Measurements from ENCODE around the gene SLC16A4. TPM values are rescaled to one million over a fixed set of nuclear protein-coding genes. Genes with fewer than 3 reads are reported as not detected.

Gene SLC16A4
- total RNA-seq, 1 experiment from 2014 or later, result 0.28 TPM

DNA sequence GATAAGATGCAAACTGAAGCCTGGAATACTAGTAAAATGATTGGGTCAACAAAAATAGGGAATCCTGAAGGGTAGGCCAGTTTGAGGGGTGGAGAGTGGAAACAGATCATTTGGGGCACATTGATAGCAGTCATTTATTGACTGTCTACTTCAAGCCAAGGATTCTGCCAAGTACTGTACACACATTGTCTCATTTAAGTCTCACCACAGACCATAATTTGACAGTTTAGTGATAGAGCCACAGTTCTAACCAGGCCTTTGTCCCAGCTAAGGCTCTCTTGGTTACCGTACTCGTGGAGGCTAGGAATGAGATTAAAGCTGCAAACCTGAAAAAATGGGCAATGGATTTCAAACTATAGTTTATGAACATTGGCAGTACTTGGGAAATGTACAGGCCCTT is 40.5 kb downstream of the SLC16A4 start:
- ATAC-seq (no peak), DNase-seq (ENCODE audit: low spot score) (no peak)
- H3K4me3 Mint-ChIP-seq, result no peak overlapping the region
- peak overlapping the region; percentile 46; the same call in 1 of the 2 replicates for H3K27ac Mint-ChIP-seq
- H3K4me1 Mint-ChIP-seq, result peaks cover 39% of the 10 kb centered on the region
- H3K36me3 Mint-ChIP-seq, result peaks cover 18% of the 10 kb centered on the region
- no peaks in the 10 kb centered on the region for H3K27me3 Mint-ChIP-seq (ENCODE audit: low read depth)
- H3K9me3 Mint-ChIP-seq, result no peaks in the 10 kb centered on the region
- TF ChIP-seq ZNF232 (CRISPR knock-in tag; IDR thresholded peaks at IDR 0.05), result no peak
- no peak for TF ChIP-seq SP1 (CRISPR knock-in tag; conservative IDR thresholded peaks at IDR 0.05)
- TF ChIP-seq, protein P1, sequence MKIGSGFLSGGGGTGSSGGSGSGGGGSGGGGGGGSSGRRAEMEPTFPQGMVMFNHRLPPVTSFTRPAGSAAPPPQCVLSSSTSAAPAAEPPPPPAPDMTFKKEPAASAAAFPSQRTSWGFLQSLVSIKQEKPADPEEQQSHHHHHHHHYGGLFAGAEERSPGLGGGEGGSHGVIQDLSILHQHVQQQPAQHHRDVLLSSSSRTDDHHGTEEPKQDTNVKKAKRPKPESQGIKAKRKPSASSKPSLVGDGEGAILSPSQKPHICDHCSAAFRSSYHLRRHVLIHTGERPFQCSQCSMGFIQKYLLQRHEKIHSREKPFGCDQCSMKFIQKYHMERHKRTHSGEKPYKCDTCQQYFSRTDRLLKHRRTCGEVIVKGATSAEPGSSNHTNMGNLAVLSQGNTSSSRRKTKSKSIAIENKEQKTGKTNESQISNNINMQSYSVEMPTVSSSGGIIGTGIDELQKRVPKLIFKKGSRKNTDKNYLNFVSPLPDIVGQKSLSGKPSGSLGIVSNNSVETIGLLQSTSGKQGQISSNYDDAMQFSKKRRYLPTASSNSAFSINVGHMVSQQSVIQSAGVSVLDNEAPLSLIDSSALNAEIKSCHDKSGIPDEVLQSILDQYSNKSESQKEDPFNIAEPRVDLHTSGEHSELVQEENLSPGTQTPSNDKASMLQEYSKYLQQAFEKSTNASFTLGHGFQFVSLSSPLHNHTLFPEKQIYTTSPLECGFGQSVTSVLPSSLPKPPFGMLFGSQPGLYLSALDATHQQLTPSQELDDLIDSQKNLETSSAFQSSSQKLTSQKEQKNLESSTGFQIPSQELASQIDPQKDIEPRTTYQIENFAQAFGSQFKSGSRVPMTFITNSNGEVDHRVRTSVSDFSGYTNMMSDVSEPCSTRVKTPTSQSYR (CRISPR knock-in tag; IDR thresholded peaks at IDR 0.05), result no peak
- TF ChIP-seq ETV6 (CRISPR knock-in tag; IDR thresholded peaks at IDR 0.05), result no peak
- no peak for TF ChIP-seq FOXJ3 (CRISPR knock-in tag; IDR thresholded peaks at IDR 0.05; ENCODE audit: borderline replicate concordance)
- TF ChIP-seq, protein P2, sequence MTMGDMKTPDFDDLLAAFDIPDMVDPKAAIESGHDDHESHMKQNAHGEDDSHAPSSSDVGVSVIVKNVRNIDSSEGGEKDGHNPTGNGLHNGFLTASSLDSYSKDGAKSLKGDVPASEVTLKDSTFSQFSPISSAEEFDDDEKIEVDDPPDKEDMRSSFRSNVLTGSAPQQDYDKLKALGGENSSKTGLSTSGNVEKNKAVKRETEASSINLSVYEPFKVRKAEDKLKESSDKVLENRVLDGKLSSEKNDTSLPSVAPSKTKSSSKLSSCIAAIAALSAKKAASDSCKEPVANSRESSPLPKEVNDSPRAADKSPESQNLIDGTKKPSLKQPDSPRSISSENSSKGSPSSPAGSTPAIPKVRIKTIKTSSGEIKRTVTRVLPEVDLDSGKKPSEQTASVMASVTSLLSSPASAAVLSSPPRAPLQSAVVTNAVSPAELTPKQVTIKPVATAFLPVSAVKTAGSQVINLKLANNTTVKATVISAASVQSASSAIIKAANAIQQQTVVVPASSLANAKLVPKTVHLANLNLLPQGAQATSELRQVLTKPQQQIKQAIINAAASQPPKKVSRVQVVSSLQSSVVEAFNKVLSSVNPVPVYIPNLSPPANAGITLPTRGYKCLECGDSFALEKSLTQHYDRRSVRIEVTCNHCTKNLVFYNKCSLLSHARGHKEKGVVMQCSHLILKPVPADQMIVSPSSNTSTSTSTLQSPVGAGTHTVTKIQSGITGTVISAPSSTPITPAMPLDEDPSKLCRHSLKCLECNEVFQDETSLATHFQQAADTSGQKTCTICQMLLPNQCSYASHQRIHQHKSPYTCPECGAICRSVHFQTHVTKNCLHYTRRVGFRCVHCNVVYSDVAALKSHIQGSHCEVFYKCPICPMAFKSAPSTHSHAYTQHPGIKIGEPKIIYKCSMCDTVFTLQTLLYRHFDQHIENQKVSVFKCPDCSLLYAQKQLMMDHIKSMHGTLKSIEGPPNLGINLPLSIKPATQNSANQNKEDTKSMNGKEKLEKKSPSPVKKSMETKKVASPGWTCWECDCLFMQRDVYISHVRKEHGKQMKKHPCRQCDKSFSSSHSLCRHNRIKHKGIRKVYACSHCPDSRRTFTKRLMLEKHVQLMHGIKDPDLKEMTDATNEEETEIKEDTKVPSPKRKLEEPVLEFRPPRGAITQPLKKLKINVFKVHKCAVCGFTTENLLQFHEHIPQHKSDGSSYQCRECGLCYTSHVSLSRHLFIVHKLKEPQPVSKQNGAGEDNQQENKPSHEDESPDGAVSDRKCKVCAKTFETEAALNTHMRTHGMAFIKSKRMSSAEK (CRISPR knock-in tag; IDR thresholded peaks at IDR 0.05; ENCODE audit: borderline replicate concordance), result no peak
- TF ChIP-seq, protein P3, sequence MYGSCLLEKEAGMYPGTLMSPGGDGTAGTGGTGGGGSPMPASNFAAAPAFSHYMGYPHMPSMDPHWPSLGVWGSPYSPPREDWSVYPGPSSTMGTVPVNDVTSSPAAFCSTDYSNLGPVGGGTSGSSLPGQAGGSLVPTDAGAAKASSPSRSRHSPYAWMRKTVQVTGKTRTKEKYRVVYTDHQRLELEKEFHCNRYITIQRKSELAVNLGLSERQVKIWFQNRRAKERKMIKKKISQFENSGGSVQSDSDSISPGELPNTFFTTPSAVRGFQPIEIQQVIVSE (CRISPR knock-in tag; IDR thresholded peaks at IDR 0.05; ENCODE audit: borderline replicate concordance), result no peak
- TF ChIP-seq ZNF423 (CRISPR knock-in tag; IDR thresholded peaks at IDR 0.05), result no peak
- no peak for TF ChIP-seq ZNF317 (CRISPR knock-in tag; IDR thresholded peaks at IDR 0.05; ENCODE audit: borderline replicate concordance, low read depth)
- TF ChIP-seq RELA (CRISPR knock-in tag; IDR thresholded peaks at IDR 0.05; ENCODE audit: borderline replicate concordance), result no peak
- TF ChIP-seq, protein P4, sequence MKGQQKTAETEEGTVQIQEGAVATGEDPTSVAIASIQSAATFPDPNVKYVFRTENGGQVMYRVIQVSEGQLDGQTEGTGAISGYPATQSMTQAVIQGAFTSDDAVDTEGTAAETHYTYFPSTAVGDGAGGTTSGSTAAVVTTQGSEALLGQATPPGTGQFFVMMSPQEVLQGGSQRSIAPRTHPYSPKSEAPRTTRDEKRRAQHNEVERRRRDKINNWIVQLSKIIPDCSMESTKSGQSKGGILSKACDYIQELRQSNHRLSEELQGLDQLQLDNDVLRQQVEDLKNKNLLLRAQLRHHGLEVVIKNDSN (CRISPR knock-in tag; IDR thresholded peaks at IDR 0.05), result no peak
- TF ChIP-seq, protein P5, sequence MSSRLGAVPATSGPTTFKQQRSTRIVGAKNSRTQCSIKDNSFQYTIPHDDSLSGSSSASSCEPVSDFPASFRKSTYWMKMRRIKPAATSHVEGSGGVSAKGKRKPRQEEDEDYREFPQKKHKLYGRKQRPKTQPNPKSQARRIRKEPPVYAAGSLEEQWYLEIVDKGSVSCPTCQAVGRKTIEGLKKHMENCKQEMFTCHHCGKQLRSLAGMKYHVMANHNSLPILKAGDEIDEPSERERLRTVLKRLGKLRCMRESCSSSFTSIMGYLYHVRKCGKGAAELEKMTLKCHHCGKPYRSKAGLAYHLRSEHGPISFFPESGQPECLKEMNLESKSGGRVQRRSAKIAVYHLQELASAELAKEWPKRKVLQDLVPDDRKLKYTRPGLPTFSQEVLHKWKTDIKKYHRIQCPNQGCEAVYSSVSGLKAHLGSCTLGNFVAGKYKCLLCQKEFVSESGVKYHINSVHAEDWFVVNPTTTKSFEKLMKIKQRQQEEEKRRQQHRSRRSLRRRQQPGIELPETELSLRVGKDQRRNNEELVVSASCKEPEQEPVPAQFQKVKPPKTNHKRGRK (CRISPR knock-in tag; IDR thresholded peaks at IDR 0.05; ENCODE audit: borderline replicate concordance), result no peak
- TF ChIP-seq ZBTB21 (CRISPR knock-in tag; IDR thresholded peaks at IDR 0.05; ENCODE audit: borderline replicate concordance), result no peak
- TF ChIP-seq, protein P6, sequence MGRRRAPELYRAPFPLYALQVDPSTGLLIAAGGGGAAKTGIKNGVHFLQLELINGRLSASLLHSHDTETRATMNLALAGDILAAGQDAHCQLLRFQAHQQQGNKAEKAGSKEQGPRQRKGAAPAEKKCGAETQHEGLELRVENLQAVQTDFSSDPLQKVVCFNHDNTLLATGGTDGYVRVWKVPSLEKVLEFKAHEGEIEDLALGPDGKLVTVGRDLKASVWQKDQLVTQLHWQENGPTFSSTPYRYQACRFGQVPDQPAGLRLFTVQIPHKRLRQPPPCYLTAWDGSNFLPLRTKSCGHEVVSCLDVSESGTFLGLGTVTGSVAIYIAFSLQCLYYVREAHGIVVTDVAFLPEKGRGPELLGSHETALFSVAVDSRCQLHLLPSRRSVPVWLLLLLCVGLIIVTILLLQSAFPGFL (CRISPR knock-in tag; IDR thresholded peaks at IDR 0.05; ENCODE audit: borderline replicate concordance), result no peak
- TF ChIP-seq, protein P7, sequence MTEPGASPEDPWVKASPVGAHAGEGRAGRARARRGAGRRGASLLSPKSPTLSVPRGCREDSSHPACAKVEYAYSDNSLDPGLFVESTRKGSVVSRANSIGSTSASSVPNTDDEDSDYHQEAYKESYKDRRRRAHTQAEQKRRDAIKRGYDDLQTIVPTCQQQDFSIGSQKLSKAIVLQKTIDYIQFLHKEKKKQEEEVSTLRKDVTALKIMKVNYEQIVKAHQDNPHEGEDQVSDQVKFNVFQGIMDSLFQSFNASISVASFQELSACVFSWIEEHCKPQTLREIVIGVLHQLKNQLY (CRISPR knock-in tag; IDR thresholded peaks at IDR 0.05), result no peak
- no peak for TF ChIP-seq CREB1 (CRISPR knock-in tag; IDR thresholded peaks at IDR 0.05)
- TF ChIP-seq, protein P8, sequence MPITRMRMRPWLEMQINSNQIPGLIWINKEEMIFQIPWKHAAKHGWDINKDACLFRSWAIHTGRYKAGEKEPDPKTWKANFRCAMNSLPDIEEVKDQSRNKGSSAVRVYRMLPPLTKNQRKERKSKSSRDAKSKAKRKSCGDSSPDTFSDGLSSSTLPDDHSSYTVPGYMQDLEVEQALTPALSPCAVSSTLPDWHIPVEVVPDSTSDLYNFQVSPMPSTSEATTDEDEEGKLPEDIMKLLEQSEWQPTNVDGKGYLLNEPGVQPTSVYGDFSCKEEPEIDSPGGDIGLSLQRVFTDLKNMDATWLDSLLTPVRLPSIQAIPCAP (CRISPR knock-in tag; IDR thresholded peaks at IDR 0.05), result no peak
- TF ChIP-seq, protein P9, sequence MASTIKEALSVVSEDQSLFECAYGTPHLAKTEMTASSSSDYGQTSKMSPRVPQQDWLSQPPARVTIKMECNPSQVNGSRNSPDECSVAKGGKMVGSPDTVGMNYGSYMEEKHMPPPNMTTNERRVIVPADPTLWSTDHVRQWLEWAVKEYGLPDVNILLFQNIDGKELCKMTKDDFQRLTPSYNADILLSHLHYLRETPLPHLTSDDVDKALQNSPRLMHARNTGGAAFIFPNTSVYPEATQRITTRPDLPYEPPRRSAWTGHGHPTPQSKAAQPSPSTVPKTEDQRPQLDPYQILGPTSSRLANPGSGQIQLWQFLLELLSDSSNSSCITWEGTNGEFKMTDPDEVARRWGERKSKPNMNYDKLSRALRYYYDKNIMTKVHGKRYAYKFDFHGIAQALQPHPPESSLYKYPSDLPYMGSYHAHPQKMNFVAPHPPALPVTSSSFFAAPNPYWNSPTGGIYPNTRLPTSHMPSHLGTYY (CRISPR knock-in tag; IDR thresholded peaks at IDR 0.05), result no peak
- ChIA-PET CTCF (interaction anchor here (2.3 kb wide), 1 partner anchor 143 kb away, joined by 6 read pairs; no protein-coding TSS in a partner anchor), POLR2A (no interaction called here)
